CD4-positive, alpha-beta T cell treated with Interferon gamma for 1 hour (primary cell): ENCODE data around the gene NTM.
"Not testable (repeated sequence)": the region's sequence is repeated elsewhere in the genome, so short reads cannot be mapped to it uniquely, and the experiment has no call there.

Source experiments
- DNase-seq: peaks from one replicate; pipeline ENCODE4 v3.0.0-alpha.2; 2020

NTM gene

DNA sequence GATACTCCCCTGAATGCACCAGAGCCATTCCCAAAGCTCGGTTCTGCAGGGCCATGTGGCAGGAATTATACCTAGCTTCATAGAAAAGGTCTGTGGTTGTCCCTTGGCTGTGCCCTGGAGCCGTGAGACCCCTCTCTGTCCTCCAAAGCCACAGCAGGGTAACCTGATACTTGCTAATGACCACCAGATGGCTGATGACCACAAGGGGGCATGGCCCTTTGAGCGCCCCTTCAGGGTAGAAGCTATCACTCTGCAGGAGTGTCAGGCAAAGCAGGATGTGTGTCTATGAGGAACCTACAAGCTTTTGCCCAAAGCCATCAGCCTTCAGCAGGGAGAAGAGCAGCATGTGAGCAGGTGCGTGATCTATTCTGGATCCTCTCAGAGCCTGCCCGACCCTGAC, 95.3 kb downstream of the NTM start:
- DNase-seq, result no peak

DNA sequence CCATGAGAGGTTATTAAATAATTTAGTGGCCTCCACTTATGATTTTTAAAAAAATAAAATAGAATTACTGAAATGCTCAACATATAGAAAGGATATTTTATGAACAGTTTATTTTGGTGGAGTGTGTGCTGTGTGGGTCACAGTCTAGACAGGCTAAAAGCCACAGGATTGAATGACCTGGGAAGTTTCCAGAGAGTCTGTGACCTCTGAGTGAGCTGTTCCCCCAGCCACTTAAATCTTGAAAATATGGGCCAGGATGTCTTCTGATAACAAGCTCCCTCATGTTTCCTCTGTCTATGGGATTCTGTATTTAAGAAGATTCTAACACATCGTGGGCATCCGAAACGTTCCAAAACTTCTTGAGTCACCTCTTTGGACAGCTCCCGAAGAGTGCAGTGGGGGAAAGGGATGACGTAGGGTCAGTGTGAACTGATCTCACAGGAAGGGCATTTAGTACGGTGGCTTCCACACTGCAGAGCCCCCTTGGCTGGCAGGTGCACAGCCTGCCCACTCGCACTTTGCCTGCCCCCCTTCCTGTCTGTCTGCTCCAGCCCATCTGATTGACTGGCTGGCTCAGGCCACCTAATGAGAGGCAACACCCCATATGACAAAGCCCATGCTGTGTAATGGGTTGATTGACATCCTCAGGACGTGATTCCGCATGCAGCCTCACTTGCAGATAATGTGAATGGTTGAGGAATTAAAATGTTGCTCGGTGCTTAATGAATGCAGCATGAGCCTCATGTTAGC, 97.4 kb downstream of the NTM start:
- DNase-seq, result no peak

GRCh38 chr11:131468565-131468964, 98.2 kb downstream of the NTM start:
- DNase-seq, result no peak

DNA sequence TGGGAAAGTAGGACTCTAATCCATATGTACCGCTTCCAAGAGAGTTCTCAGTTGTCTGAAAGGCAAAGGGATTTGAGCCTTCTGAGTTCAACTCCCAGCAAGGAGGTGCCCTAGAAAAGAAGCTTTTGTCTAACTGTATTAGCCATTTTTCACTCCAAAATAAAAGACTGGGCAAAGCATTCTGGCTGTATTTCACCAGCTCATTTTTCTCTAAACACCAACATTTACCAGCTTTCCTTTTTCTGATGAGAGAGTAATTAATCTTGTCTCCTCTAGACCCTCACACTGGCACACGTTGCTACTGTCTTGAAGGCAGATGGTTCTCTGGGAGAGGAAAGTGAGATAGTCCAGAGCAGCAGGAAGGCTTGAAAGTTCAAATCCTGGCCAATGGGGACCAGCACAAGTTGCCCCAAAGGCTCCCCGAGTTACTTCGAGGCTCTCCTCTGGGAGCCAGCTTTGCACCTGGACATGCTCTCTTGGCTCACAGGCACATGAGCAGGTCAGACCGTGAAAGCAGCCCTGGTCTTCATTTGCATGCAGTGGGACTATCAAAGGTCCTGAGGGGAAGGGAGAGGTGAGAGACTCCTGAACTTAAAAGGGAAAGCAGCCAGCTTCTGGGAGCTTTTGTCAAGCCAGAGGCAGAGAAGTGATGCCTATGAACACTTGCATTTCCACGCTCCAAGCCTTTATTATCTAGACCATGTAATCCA, 100.0 kb downstream of the NTM start:
- no peak for DNase-seq

- DNase-seq, result no peak
Observed at GRCh38 chr11:131471976-131472375, 101.6 kb downstream of the NTM start.

GRCh38 chr11:131474947-131475346, 104.5 kb downstream of the NTM start:
- no peak for DNase-seq

DNA sequence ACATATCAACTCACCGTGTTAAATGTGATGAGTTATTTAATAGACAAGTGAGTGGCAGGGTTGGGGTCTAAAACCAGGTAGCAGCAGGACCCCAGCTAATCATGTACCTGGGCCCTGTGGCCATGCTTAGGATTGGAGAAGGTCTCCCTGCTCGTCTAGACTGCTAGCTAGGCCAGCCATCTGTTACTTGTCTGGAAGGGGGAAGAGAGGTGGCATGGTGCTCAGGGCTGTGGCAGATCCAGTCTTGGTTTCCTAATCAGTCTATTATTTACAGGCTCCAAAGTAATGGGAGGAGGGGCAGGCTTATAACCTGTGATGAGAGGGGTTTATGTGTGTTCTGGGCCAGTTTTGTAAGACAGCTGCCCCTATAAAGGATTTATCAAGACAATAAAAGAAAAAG, 105.9 kb downstream of the NTM start:
- DNase-seq, result no peak

DNA sequence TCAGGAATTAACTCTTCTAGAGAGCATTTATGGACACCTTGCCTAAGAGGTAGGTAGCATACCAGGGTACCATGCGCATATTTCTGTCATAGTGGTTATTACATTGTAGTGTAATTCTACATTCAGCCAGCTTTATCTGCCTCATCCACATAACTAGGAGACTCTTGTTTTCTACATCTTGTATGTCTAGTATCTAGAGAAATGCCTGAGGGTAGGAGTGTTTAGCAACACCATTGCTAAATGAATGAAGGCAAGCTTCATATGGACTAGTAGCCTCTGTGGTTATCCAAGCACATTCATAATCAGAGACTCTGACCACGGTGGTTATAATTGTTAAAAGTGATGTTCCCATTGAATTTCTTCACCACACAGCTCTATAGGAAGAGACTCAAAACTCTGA, 107.9 kb downstream of the NTM start:
- no peak for DNase-seq

- DNase-seq, result no peak
Observed at GRCh38 chr11:131481303-131481702, 110.9 kb downstream of the NTM start.

DNA sequence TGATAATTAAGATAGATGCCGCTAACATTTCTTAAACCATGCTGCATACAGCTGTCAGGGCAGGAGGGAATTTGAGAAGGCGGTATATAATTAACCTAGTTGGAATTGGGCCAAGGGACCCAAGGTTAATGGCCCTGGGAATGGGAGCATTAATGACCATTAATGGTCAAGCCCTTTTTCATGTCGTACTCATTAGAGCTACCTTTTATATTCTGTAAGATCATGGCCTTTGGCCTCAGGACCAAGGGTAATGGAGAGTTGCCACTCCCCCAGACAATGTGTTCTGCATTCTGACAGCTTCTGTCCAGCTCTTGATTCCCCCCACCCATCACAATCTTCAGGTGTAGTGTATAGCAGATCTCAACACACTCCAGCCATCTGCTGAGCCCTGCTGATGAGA, 111.6 kb downstream of the NTM start:
- no peak for DNase-seq

GRCh38 chr11:131483453-131483852, 113.0 kb downstream of the NTM start:
- DNase-seq, result no peak

GRCh38 chr11:131483877-131484276, 113.5 kb downstream of the NTM start:
- DNase-seq, result no peak

DNA sequence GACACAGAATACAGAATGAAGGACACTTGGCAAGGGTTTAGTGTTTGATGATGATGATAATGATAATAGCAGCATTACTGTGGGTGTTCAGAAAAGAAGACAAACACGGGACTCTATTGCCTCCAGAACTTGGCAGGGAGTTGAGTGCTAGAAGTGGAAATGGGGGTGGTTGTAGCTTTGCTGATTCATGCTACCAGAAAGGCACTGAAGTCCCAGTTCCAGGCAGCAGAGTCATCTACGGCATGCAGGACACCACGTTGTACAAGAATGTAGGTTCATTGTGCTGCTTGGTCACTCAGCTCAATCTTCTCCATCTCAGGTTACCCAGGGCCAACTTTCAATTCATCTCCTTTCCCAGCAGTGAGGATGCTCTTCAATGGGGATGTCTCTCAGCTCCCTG, 115.7 kb downstream of the NTM start:
- DNase-seq, result no peak

GRCh38 chr11:131486937-131487635, 116.7 kb downstream of the NTM start:
- no peak for DNase-seq

DNA sequence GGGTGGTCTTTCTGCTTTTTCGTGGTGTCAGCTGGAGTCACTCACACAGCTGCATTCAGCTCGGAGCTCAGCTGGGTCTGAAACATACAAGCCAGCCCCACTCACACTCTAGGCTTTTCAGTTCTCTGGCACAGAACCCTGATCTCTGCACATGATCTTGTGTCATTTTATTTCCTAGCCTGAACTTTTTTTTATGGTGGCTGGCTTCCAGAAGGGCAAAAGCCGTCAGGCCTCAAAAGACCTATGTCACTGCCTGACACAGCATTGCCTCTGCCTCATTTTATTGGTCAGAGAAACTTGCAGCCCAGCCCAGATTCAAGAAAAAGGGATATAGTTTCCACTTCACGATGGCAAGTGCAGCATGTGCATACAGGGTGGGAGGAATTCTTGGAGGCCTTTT, 117.8 kb downstream of the NTM start:
- no peak for DNase-seq

DNA sequence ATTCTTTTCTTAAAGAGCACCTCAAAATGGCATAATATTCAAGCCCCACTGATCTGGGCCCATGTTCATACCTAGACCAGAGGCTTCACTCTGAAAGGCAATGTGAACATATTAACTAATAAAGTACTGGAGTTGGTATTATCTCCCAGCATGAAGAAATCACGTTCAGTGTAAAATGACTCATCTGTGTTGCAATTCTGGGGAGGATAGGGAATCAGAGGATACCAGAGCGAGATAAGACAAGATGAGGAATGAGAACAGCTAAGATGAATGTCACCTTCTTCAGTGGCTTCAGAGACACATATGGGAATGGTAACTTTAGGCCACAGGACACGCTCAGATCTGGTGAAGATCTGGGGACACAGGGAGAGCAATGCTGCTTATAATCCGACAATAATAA, 121.1 kb downstream of the NTM start:
- DNase-seq, result no peak

DNA sequence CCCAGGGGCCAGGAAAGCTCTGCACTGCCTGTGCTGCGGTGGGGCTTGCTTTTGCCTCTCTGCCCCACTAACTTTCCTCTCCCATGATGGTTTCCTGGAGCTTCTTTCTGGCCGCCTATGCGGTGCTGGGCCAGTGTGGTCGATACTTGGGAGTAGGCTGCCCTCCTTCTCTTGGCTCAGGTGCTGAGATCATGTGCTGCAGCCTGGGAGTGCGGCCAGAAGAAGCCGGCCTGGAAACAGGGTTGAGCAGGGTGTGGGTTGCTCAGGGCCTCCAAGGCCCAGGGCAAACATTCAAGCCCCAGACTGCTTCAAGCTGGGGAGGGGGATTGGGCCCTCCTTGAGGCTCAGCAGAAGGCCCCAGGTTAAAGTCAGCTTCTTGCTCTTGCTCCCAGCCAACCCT, 125.0 kb downstream of the NTM start:
- DNase-seq, result no peak

GRCh38 chr11:131497686-131498085, 127.3 kb downstream of the NTM start:
- DNase-seq, result not testable (repeated sequence)

- no peak for DNase-seq
Observed at GRCh38 chr11:131498631-131499160, 128.3 kb downstream of the NTM start.

GRCh38 chr11:131499199-131499598, 128.8 kb downstream of the NTM start:
- DNase-seq, result no peak

- no peak for DNase-seq
Observed at GRCh38 chr11:131503017-131503416, 132.6 kb downstream of the NTM start.

GRCh38 chr11:131504199-131504949, 134.0 kb downstream of the NTM start:
- no peak for DNase-seq

- no peak for DNase-seq
Observed at GRCh38 chr11:131506348-131506747, 135.9 kb downstream of the NTM start.
